Measurements from ENCODE around the gene GRB7. TPM values are rescaled to one million over a fixed set of nuclear protein-coding genes. Genes with fewer than 3 reads are reported as not detected.

The GRB7 gene
- total RNA-seq, 4 donors from 2014 or later: 0.41 to 0.70 TPM; not detected in 2

DNA sequence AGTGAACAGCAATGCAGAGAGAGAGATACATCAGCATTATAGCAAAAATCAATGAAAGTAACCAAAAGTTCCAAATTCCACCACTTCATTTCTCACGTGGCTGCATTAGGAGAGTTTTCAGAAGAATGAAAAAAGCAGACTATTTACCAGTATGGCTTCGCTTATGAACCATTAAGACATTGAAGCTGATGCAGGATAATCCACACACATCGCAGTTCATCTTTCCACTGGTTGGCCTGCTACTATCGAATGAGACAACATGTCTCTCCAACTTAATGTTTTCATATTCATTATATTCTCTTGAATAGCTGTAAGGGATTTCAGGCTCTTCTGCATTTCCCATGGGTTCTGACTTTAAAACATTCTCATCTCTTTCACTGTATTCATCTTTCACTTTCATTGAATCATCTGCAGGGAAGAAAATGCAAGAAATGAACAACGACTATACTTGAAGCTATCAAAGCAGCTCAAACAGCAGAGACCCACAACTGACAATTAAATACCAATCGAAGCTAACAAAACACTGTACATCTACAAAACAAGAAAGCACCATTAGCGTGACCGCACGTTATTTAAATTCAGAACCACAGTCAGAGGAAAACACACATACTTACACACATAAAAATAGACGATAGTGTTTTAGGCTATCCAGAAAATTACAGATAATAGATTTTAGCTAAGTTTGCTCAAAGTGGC is 54.9 kb downstream of the GRB7 start:
- H3K4me3 ChIP-seq: no peak overlapping the region
- intact Hi-C loops (cut with DNase I; ENCODE audit: low total_unique reads) (no loop called here), in situ Hi-C loops (cut with MboI; ENCODE audit: low sequenced_read_pairs in 4 of 4) (no loop called here)
- H3K4me1 ChIP-seq: no peaks in the 10 kb centered on the region
- peaks cover 0 to 4% (median 0%) of the 10 kb centered on the region in 3 donors for H3K27me3 ChIP-seq
- no peak for DNase-seq
- H3K36me3 ChIP-seq: no peaks in the 10 kb centered on the region
- H3K9me3 ChIP-seq: no peaks in the 10 kb centered on the region
- no peak overlapping the region for H3K27ac ChIP-seq
- no peak for TF ChIP-seq POLR2A (IDR thresholded peaks at IDR 0.05)
- TF ChIP-seq, protein P1, sequence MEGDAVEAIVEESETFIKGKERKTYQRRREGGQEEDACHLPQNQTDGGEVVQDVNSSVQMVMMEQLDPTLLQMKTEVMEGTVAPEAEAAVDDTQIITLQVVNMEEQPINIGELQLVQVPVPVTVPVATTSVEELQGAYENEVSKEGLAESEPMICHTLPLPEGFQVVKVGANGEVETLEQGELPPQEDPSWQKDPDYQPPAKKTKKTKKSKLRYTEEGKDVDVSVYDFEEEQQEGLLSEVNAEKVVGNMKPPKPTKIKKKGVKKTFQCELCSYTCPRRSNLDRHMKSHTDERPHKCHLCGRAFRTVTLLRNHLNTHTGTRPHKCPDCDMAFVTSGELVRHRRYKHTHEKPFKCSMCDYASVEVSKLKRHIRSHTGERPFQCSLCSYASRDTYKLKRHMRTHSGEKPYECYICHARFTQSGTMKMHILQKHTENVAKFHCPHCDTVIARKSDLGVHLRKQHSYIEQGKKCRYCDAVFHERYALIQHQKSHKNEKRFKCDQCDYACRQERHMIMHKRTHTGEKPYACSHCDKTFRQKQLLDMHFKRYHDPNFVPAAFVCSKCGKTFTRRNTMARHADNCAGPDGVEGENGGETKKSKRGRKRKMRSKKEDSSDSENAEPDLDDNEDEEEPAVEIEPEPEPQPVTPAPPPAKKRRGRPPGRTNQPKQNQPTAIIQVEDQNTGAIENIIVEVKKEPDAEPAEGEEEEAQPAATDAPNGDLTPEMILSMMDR (IDR thresholded peaks at IDR 0.05 in 4 of 5, conservative IDR thresholded peaks at IDR 0.05 in 1 of 5): no peak
- ATAC-seq: no peak

- intact Hi-C loops (cut with DNase I; ENCODE audit: low total_unique reads): no loop called here
- no peak for TF ChIP-seq POLR2A (IDR thresholded peaks at IDR 0.05)
- TF ChIP-seq, protein P1 (IDR thresholded peaks at IDR 0.05 in 4 of 5, conservative IDR thresholded peaks at IDR 0.05 in 1 of 5): no peak
- Histone ChIP-seq H3K27me3 (peaks cover 0 to 4% (median 0%) of the 10 kb centered on the region in 3 donors), H3K9me3 (no peaks in the 10 kb centered on the region), H3K4me1 (no peaks in the 10 kb centered on the region), H3K27ac (no peak overlapping the region), H3K4me3 (no peak overlapping the region), H3K36me3 (no peaks in the 10 kb centered on the region)
- ATAC-seq (no peak), DNase-seq (no peak)
- in situ Hi-C loops (cut with MboI; ENCODE audit: low sequenced_read_pairs in 4 of 4): no loop called here
Observed at GRCh38 chr17:39793301-39793872, 55.6 kb downstream of the GRB7 start.

GRCh38 chr17:39794249-39794970 is 56.7 kb downstream of the GRB7 start:
- intact Hi-C loops (cut with DNase I; ENCODE audit: low total_unique reads) (no loop called here), in situ Hi-C loops (cut with MboI; ENCODE audit: low sequenced_read_pairs in 4 of 4) (no loop called here)
- Histone ChIP-seq H3K4me1 (no peaks in the 10 kb centered on the region), H3K27ac (no peak overlapping the region), H3K36me3 (no peaks in the 10 kb centered on the region), H3K27me3 (peaks cover 0 to 4% (median 0%) of the 10 kb centered on the region in 3 donors), H3K9me3 (no peaks in the 10 kb centered on the region), H3K4me3 (no peak overlapping the region)
- ATAC-seq (no peak), DNase-seq (no peak)
- TF ChIP-seq, protein P1 (IDR thresholded peaks at IDR 0.05 in 4 of 5, conservative IDR thresholded peaks at IDR 0.05 in 1 of 5): no peak
- TF ChIP-seq POLR2A (IDR thresholded peaks at IDR 0.05): no peak

Small RNA genes lying within 50 kb of the gene (microRNA-seq; reads per million reads assigned to microRNA genes)
- gene MIR4728 (ENCODE audit: borderline replicate concordance in 2 of 2): 1.2 to 1.7 reads per million in 2 donors

Other genes with a start within 250 kb of the GRB7 start
- not detected for gene NEUROD2, start 130.0 kb upstream of the GRB7 start, total RNA-seq
- gene PPP1R1B, start 111.0 kb upstream of the GRB7 start, total RNA-seq: 1 to 10 TPM in 2 of 4 donors, not detected in 2; 1.5 to 5.1 TPM
- gene STARD3, start 100.8 kb upstream of the GRB7 start, total RNA-seq: 10 to 100 TPM; 31.0 to 41.7 (median 41.0) TPM
- 1,000 to 10,000 TPM; 1,768 to 3,088 (median 2,493) TPM for gene TCAP, start 72.6 kb upstream of the GRB7 start, total RNA-seq
- 10 to 100 TPM in 1 of 4 donors, 1 to 10 TPM in 3; 2.0 to 11.8 (median 7.1) TPM for gene PNMT, start 69.5 kb upstream of the GRB7 start, total RNA-seq
- 1 to 10 TPM; 4.3 to 9.5 (median 6.1) TPM for gene PGAP3, start 49.9 kb upstream of the GRB7 start, total RNA-seq
- gene ERBB2, start 37.9 kb upstream of the GRB7 start, total RNA-seq: 10 to 100 TPM in 3 of 4 donors, 1 to 10 TPM in 1; 6.0 to 26.4 (median 15.3) TPM
- 10 to 100 TPM; 42.8 to 81.9 (median 67.7) TPM for gene MIEN1, start 7.4 kb upstream of the GRB7 start, total RNA-seq
- under 1 TPM; 0.07 to 0.88 (median 0.34) TPM for gene IKZF3, start 126.4 kb downstream of the GRB7 start, total RNA-seq
- not detected for gene ZPBP2, start 130.3 kb downstream of the GRB7 start, total RNA-seq
- gene GSDMB, start 180.7 kb downstream of the GRB7 start, total RNA-seq: 1 to 10 TPM in 2 of 4 donors, under 1 TPM in 2; 0.07 to 1.1 (median 0.92) TPM
- gene ORMDL3, start 189.7 kb downstream of the GRB7 start, total RNA-seq: 10 to 100 TPM; 17.3 to 36.2 (median 29.6) TPM
- not detected for gene LRRC3C, start 189.8 kb downstream of the GRB7 start, total RNA-seq
- gene GSDMA, start 225.1 kb downstream of the GRB7 start, total RNA-seq: under 1 TPM in 2 of 4 donors, not detected in 2; 0.16 to 0.26 TPM
- 100 to 1,000 TPM; 211 to 364 (median 329) TPM for gene PSMD3, start 242.9 kb downstream of the GRB7 start, total RNA-seq